Activated T-helper 2 cell treated with anti-CD3 and anti-CD28 coated beads, Interferon-gamma antibody, Interleukin-2, Interleukin-4, amounts not matched to agents 10 μg/mL and 5 μg/mL and 100 μg/mL, durations not matched to agents 14 hours and 24 hours and 36 hours (primary cell): ENCODE measurements around the gene MTCH1. TPM values are rescaled to one million over a fixed set of nuclear protein-coding genes. Genes with fewer than 3 reads are reported as not detected.
"Not testable (repeated sequence)": the region's sequence is repeated elsewhere in the genome, so short reads cannot be mapped to it uniquely, and the experiment has no call there.

Experiments used
- DNase-seq: peaks from one replicate; pipeline ENCODE4 v3.0.0; 2021; ENCODE audit warnings: low spot score
- H3K27ac Mint-ChIP-seq: one replicate; pipeline ENCODE4 v1.8.0; 2021; ENCODE audit warnings: mixed read lengths
- H3K27me3 Mint-ChIP-seq: one replicate; pipeline ENCODE4 v1.8.0; 2021; ENCODE audit warnings: low read depth, mixed read lengths
- H3K36me3 Mint-ChIP-seq: one replicate; pipeline ENCODE4 v1.8.0; 2021; ENCODE audit warnings: low read depth, mixed read lengths
- H3K4me1 Mint-ChIP-seq: one replicate; pipeline ENCODE4 v1.8.0; 2021; ENCODE audit warnings: low read depth, mixed read lengths
- H3K4me3 Mint-ChIP-seq: one replicate; pipeline ENCODE4 v1.8.0; 2021; ENCODE audit warnings: low read depth, mild to moderate bottlenecking, moderate library complexity, mixed read lengths
- H3K9me3 Mint-ChIP-seq: one replicate; pipeline ENCODE4 v1.8.0; 2021; ENCODE audit warnings: mixed read lengths
- intact Hi-C: fragments of 100-400 bp; cut with micrococcal nuclease; formaldehyde crosslinking; loops from one replicate; pipeline ENCODE4 v1.15.1; 2023
- total RNA-seq: library from RNA; stranded (reverse); gene quantifications from 2 replicates; pipeline ENCODE4 v1.2.3, GENCODE V29; 2022

MTCH1 gene
- total RNA-seq, 1 donor from 2014 or later = 117 TPM

DNA sequence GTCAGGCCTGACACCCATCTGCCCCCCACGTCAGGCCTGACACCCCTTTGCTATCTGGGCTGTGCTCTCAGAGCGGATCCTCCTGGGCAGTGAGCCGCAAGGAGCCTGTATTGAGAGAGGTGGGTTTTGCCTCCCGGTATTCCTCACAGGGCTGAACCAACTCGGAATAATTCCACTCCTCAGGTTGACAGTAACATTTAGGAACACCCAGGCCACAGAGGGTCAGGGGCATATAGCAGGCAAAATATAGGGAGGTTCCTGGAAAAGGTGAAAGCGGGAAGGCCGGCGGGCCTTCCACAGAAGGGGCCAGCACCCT, 12.7 kb upstream of the MTCH1 start:
- H3K9me3 Mint-ChIP-seq = no peaks in the 10 kb centered on the region
- intact Hi-C loops = no loop called here
- H3K27ac Mint-ChIP-seq = no peak overlapping the region
- no peaks in the 10 kb centered on the region for H3K36me3 Mint-ChIP-seq
- H3K4me3 Mint-ChIP-seq = no peak overlapping the region
- H3K4me1 Mint-ChIP-seq = no peaks in the 10 kb centered on the region
- no peak for DNase-seq
- H3K27me3 Mint-ChIP-seq = peaks cover 19% of the 10 kb centered on the region

DNA sequence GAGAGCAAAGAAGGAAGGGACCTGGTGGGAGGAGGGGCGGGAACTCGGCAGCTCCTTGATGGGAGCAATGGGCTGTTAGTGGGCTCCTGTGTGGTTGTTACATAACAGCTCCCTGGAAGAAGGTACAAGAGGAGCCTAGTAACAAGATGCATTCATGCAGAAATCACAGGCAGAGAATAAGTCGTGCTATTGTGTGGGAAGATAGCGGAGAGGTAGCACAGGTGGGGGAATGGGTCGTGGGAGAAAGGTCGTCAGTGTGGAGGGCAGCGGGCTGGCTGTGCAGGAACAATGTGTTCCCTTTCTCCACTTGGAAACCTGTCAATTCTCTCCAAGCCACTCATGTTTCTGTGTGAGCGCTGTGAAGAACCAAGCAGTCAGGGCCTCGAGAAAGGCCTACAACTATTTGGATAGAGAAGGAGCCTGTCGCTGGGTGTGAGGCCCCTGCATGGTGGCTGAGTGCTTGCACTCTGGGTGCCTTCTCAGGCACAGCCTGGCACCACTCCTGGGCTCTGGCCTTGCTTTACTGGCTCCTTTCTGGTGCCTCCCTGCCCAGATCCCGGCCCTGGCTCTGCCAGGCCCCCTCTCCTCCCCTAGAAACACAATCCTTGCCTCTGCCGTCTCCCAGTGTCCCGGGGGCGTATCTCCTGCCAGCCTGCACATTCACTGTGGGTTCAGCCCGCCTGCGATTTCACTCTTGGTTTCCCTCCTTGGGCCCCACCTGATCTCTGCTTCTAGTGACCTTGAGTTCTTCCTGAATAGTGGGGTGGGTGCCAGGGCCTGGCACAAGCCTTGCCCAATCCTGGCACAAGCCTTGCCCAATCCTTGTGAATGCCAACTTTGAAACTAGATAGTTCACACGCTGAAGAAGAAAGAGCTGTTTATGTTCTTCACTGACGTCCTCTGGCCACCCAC, 12.1 kb upstream of the MTCH1 start:
- no peaks in the 10 kb centered on the region for H3K9me3 Mint-ChIP-seq

DNA sequence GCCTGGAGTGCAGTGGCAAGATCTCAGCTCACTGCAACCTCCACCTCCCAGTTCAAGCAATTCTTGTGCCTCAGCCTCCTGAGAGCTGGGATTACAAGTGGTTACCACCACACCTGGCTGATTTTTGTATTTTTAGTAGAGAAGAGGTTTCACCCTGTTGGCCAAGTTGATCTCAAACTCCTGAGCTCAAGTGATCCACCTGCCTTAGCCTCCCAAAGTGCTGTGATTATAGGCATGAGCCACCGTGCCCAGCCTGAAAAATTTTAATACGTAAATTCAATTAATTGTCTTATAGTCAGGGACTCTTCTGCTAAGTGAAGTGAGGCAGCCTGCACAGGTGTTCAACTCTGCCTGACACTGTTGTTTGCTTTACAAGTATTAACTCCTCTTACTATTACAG, 4.4 kb upstream of the MTCH1 start:
- H3K27ac Mint-ChIP-seq, H3K4me3 Mint-ChIP-seq, H3K4me1 Mint-ChIP-seq, intact Hi-C loops, DNase-seq, H3K36me3 Mint-ChIP-seq, H3K9me3 Mint-ChIP-seq: not testable (repeated sequence)
- H3K27me3 Mint-ChIP-seq = peaks cover 14% of the 10 kb centered on the region

More for the DNA sequence above, 12.1 kb upstream of the MTCH1 start:
- no peaks in the 10 kb centered on the region for H3K4me1 Mint-ChIP-seq
- H3K27me3 Mint-ChIP-seq = peaks cover 19% of the 10 kb centered on the region
- H3K4me3 Mint-ChIP-seq = no peak overlapping the region
- H3K36me3 Mint-ChIP-seq = no peaks in the 10 kb centered on the region
- intact Hi-C loops = no loop called here
- no peak overlapping the region for H3K27ac Mint-ChIP-seq
- no peak for DNase-seq

DNA sequence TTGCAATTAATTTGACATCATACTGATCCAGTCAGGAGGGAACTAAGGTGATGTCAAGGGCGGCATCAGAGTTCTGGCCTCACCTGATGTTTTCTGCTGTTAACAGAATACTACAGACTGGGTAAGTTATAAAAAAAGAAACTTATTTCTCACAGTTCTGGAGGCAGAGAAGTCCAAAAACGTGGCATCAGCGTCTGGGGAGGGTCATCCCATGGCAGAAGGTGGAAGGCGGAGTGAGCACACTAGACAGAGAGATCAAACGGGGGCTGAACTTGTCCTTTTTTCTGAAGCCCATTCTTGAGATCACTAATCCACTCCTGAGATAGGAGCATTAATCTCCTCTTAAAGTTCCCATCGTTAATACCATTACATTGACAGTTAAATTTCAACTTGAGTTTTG, 3.3 kb upstream of the MTCH1 start:
- H3K27ac Mint-ChIP-seq = no peak overlapping the region
- no peaks in the 10 kb centered on the region for H3K36me3 Mint-ChIP-seq
- no peak for DNase-seq
- H3K4me3 Mint-ChIP-seq = no peak overlapping the region
- peaks cover 10% of the 10 kb centered on the region for H3K4me1 Mint-ChIP-seq
- H3K27me3 Mint-ChIP-seq = peaks cover 12% of the 10 kb centered on the region
- intact Hi-C loops = loop anchor here (5.0 kb wide), 1 partner anchor 102 kb away; the partner anchor contains the start of gene C6orf89
- no peaks in the 10 kb centered on the region for H3K9me3 Mint-ChIP-seq

GRCh38 chr6:36986704-36987047, 680 bp upstream of the MTCH1 start:
- Mint-ChIP-seq H3K27ac (peak overlapping the region; percentile 96), H3K27me3 (peaks cover 7% of the 10 kb centered on the region), H3K4me3 (peak overlapping the region; percentile 98), H3K9me3 (no peaks in the 10 kb centered on the region), H3K36me3 (peaks cover 4% of the 10 kb centered on the region), H3K4me1 (peaks cover 14% of the 10 kb centered on the region)
- no peak for DNase-seq
- intact Hi-C loops = loop anchor here (1.0 to 5.0 kb wide), 3 partner anchors 32 to 99 kb away; partner anchors contain the start of gene C6orf89

DNA sequence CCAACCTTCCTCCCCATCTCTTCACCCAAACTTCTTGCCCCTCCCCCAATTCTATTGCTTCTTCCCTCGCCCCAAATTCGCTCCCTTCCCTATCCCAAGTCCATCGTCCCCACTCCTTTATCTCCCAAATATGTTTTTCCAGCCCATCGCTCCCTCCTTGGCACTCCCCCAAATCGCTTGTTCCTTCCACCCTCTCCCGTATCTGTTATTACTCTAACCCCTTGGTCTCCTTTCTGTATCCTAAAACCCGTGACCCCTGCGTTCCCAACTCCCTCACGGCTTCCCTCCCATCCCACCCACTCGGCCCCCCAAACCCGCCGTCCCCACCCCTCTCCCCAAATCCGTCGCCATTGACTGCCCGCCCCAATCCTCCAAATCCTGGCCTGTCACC, 584 bp downstream of the MTCH1 start:
- DNase-seq = no peak
- Mint-ChIP-seq H3K27me3 (peaks cover 3% of the 10 kb centered on the region), H3K9me3 (no peaks in the 10 kb centered on the region), H3K27ac (no peak overlapping the region), H3K36me3 (peaks cover 10% of the 10 kb centered on the region), H3K4me3 (no peak overlapping the region), H3K4me1 (peaks cover 21% of the 10 kb centered on the region)
- intact Hi-C loops = loop anchor here (5.0 kb wide), 1 partner anchor 98 kb away; the partner anchor contains the start of gene C6orf89

DNA sequence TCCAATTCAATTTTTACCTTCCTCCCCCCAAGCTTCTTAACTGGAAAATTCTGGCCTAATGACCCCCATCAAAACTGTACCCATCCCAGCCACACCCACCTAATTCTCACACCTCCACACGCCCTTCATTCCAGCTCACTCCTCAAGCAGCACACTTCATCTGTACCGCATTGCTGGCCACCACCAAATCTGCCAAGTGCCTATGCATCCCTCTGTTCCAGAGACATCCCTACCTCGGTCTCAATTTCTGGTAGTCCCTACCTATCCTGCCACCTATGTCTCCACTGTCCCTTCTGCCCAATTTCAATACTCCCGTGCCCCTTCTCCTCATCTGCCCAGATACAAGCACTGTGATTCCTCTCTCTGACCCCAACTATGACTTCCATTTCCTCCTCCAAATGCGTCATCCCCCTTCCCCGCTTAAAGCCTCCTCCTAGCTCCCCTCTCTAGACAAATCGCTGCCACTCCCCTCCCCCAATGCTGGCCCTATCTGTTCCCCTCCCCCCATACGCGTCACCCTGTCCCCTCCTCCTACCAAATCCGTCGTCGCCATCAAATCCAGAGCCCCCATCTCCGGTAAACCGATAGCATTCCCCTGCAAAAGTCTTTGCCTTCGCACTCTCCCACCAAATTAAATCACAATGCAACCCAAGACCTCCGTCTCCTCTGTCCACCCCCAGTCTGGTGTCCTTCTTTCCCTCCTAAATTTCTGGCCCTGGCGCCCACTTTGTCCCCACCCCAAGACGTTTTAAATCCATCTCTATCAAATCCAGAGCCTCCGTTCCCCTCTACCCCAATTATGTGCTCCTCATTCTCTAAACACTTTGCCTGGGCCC, 1.2 kb downstream of the MTCH1 start:
- Mint-ChIP-seq H3K36me3 (peaks cover 13% of the 10 kb centered on the region), H3K27ac (no peak overlapping the region), H3K27me3 (peaks cover 3% of the 10 kb centered on the region), H3K4me3 (no peak overlapping the region), H3K9me3 (no peaks in the 10 kb centered on the region), H3K4me1 (peaks cover 23% of the 10 kb centered on the region)
- peak; percentile 32 for DNase-seq
- intact Hi-C loops = loop anchor here (5.0 kb wide), 1 partner anchor 97 kb away; the partner anchor contains the start of gene C6orf89

GRCh38 chr6:36983538-36983937, 2.5 kb downstream of the MTCH1 start:
- H3K36me3 Mint-ChIP-seq = peaks cover 25% of the 10 kb centered on the region
- no peak overlapping the region for H3K4me3 Mint-ChIP-seq
- H3K27me3 Mint-ChIP-seq = no peaks in the 10 kb centered on the region
- DNase-seq = no peak
- H3K27ac Mint-ChIP-seq = no peak overlapping the region
- intact Hi-C loops = no loop called here
- no peaks in the 10 kb centered on the region for H3K9me3 Mint-ChIP-seq
- H3K4me1 Mint-ChIP-seq = peaks cover 27% of the 10 kb centered on the region

GRCh38 chr6:36980876-36981619, 4.9 kb downstream of the MTCH1 start:
- H3K4me3 Mint-ChIP-seq = no peak overlapping the region
- H3K9me3 Mint-ChIP-seq = no peaks in the 10 kb centered on the region
- DNase-seq = no peak
- no peaks in the 10 kb centered on the region for H3K27me3 Mint-ChIP-seq
- peaks cover 20% of the 10 kb centered on the region for H3K4me1 Mint-ChIP-seq
- intact Hi-C loops = no loop called here
- H3K27ac Mint-ChIP-seq = no peak overlapping the region
- H3K36me3 Mint-ChIP-seq = peaks cover 48% of the 10 kb centered on the region

- peaks cover 57% of the 10 kb centered on the region for H3K36me3 Mint-ChIP-seq
- DNase-seq = no peak
- H3K4me3 Mint-ChIP-seq = no peak overlapping the region
- H3K9me3 Mint-ChIP-seq = no peaks in the 10 kb centered on the region
- no peaks in the 10 kb centered on the region for H3K27me3 Mint-ChIP-seq
- H3K27ac Mint-ChIP-seq = no peak overlapping the region
- intact Hi-C loops = no loop called here
- H3K4me1 Mint-ChIP-seq = peaks cover 20% of the 10 kb centered on the region
Measured at GRCh38 chr6:36980129-36980528, 5.9 kb downstream of the MTCH1 start.

DNA sequence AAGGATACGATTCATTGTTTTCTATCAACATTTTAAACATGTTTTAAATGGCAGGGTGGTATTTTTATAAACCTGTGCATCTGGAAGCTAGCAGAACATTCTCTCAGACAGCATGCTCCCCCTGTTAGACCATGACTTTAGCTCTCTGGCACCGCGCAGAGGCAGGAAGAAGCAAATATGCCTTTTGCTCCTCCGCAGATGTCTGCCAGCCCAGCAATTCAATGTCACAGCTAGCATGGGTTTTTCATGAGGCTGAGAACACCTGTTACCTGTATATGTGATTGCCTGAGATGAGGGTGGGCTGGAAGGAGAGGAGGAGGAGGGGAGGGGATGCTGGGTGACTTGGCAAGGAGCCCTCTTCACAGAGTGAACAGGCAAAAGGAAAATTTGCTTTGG, 6.7 kb downstream of the MTCH1 start:
- peak overlapping the region; percentile 28 for H3K27ac Mint-ChIP-seq
- H3K27me3 Mint-ChIP-seq = no peaks in the 10 kb centered on the region
- DNase-seq = peak; percentile 22
- no peaks in the 10 kb centered on the region for H3K9me3 Mint-ChIP-seq
- intact Hi-C loops = no loop called here
- H3K36me3 Mint-ChIP-seq = peaks cover 64% of the 10 kb centered on the region
- no peak overlapping the region for H3K4me3 Mint-ChIP-seq
- peaks cover 20% of the 10 kb centered on the region for H3K4me1 Mint-ChIP-seq

GRCh38 chr6:36978421-36979346, 7.3 kb downstream of the MTCH1 start:
- no peak overlapping the region for H3K27ac Mint-ChIP-seq
- H3K4me3 Mint-ChIP-seq = no peak overlapping the region
- no peak for DNase-seq
- intact Hi-C loops = no loop called here
- H3K9me3 Mint-ChIP-seq = no peaks in the 10 kb centered on the region
- peaks cover 20% of the 10 kb centered on the region for H3K4me1 Mint-ChIP-seq
- no peaks in the 10 kb centered on the region for H3K27me3 Mint-ChIP-seq
- peaks cover 71% of the 10 kb centered on the region for H3K36me3 Mint-ChIP-seq
